DMS153 (cell line): ENCODE results near the gene FCER2.

Experiments
- DNase-seq: peaks from one replicate; lab custom pipeline; 2025; lab: John Stamatoyannopoulos, UW

The FCER2 gene

GRCh38 chr19:7733376-7733775 lies 31.4 kb upstream of the FCER2 start:
- DNase-seq, result no peak

- no peak for DNase-seq
Observed at GRCh38 chr19:7732045-7732444, 30.1 kb upstream of the FCER2 start, which contains the start of gene CLEC4G. Gene CLEC4G (minus strand): TSS chr19:7732110. CDS start chr19:7732102, 8 bp downstream.

DNA sequence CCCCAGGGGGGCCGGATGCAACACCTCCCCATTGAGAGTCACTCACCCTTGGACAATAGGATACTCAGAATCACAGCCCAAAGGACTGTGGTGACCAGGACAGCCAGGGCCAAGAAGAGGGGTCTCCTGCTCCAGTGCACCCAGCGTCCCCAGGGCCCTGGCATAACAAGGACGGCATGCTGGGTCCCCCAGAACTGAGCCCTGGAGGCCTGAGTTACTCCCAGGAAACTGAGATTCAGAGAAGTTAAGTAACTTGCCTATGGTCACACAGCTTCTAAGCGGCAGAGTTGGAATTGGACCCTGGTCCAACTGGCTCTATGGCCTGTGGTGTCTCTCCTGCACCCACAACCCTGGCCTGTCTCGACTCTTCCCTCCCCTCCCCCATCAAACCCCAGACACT lies 29.7 kb upstream of the FCER2 start:
- no peak for DNase-seq

DNA sequence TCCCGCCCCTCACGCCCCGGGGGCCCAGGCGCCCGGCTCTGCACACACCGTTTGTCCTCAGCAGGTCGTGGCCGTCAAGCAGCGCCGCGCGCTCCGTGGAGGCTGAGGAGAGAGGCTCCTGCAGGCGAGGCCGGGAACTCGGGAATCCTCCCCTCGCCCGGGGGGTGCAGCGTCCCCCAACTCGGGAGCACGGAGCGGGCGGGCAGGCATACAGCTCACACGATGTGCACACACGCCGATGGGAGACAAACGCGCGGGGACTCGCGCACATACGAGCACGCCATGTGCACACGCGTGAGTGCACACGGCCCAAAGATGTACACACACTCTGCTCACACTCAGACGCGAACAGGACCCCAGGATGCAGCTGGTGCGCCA lies 29.3 kb upstream of the FCER2 start:
- no peak for DNase-seq

- DNase-seq, result no peak
Observed at GRCh38 chr19:7730286-7731217, 28.6 kb upstream of the FCER2 start.

- DNase-seq, result no peak
Observed at GRCh38 chr19:7729831-7730285, 27.9 kb upstream of the FCER2 start.

GRCh38 chr19:7729211-7729610 lies 27.3 kb upstream of the FCER2 start:
- no peak for DNase-seq

- DNase-seq, result no peak
Observed at GRCh38 chr19:7725791-7726190, 23.9 kb upstream of the FCER2 start.

DNA sequence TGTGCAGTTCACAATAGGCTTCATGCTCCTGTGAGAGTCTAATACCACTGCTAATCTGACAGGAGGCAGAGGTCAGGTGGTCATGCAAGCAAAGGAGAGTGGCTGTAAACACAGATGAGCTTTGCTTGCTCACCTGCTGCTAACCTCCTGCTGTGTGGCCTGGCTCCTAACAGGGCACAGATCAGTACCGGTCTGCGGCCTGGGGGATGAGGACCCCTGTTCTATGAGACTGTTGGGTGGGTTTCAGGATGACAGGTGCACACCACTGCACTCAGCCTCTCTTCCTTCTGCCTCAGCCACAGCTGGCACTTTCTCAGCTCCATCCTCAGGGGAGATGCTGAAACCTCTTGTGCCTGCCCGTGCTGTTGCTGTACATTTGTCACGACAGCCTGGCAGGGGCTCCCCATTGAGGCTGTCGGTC lies 20.3 kb upstream of the FCER2 start:
- DNase-seq, result peak; percentile 2

GRCh38 chr19:7720351-7720750 lies 18.4 kb upstream of the FCER2 start:
- no peak for DNase-seq

DNA sequence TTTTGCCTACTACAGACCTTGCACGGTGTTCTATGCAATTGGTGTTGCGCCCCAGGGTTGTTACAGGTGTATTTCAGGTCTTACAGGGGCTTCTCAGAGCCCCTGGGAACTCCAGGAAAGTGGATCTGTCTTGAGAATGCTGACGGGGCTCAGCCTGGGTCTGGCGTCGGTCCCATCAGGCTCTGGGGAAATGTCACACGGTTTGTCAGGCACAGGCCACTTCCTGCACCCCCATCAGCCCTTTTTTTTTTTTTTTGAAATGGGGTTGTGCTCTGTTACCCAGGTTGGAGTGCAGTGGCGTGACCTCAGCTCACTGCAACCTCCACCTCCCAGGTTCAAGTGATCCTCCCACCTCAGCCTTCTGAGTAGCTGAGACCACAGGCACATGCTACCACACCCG lies 16.7 kb upstream of the FCER2 start:
- no peak for DNase-seq

DNA sequence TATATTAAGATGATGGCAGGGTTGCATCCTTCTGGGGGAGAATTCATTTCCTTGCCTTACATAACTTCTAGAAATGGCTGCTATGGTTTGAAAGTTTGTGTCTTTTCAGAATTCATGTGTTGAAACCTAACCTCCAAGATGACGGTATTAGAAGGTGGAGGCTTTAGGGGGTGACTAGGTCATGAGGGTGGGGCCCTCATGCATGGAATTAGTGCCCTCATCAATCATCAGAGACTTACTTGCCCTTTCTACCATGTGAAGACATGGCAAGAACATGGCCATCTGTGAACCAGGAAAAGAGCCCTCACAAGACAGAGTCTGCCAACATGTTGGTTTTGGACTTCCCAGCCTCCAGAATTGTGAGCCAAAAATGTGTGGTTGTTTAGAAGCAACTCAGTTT lies 14.8 kb upstream of the FCER2 start:
- no peak for DNase-seq

- DNase-seq, result no peak
Observed at GRCh38 chr19:7715671-7716070, 13.7 kb upstream of the FCER2 start.

GRCh38 chr19:7710616-7711015 lies 8.7 kb upstream of the FCER2 start:
- DNase-seq, result no peak

- DNase-seq, result no peak
Observed at GRCh38 chr19:7709932-7710460, 8.1 kb upstream of the FCER2 start.

DNA sequence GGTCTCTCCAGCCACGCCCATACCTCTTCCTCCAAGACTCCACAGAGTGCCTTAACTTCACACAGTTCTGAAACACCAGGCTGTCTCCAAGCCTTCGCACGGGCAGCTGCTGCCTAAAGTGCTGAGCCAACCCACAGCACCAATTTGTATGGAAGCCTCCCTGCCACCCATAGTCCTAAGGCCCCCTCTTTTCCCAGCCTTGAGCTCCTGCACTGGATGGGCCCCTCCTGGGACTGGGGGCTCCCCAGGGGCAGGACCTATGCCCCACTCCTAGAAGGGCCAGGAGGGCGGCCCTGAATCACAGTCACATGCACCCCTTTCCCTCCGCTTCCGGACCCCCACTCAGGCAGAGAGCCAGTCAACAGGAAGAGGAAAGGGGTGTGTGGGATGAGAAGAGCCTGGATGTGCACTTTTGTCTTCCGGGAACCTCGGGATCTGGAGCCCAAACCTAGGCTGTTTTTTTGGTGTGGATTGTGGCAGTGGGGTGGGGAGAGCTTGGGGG lies 5.1 kb upstream of the FCER2 start:
- no peak for DNase-seq

GRCh38 chr19:7706188-7706954 lies 4.4 kb upstream of the FCER2 start:
- no peak for DNase-seq

GRCh38 chr19:7705387-7706187 lies 3.7 kb upstream of the FCER2 start:
- DNase-seq, result no peak

DNA sequence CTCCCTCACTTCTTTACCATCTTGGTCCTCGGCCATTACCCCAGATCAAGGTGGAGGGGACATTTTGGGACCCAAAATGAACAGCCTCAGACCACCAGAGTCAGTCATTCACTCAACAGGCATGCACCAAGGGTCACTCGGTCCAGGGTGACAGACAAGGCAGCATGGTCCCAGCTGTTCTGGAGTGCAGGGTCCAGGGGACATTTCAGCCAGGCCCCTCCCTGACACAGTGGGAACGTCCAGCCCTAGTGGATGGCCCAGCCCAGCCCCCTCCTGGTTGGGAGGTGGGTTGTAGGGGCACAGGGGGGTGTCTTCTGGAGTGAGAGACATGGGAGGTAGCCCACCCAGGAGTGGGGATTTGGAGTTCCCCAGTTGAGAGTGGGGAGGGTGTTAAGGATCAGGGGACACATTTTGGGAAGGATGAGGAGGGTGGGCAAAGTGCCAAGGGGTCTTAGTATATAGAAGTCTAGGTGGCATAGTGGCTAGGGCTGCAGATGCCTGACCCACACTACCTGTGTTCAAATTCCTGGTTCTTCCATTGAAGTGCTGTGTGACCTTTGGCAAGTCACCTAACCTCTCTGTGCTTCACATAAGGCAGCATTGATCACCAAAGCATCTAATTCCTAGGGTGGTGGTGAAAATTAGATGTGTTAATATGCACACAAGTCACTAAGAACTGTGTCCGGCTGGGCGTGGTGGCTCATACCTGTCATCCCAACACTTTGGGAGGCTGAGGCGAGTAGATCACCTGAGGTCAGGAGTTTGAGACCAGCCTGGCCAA lies 2.5 kb upstream of the FCER2 start:
- DNase-seq, result no peak

DNA sequence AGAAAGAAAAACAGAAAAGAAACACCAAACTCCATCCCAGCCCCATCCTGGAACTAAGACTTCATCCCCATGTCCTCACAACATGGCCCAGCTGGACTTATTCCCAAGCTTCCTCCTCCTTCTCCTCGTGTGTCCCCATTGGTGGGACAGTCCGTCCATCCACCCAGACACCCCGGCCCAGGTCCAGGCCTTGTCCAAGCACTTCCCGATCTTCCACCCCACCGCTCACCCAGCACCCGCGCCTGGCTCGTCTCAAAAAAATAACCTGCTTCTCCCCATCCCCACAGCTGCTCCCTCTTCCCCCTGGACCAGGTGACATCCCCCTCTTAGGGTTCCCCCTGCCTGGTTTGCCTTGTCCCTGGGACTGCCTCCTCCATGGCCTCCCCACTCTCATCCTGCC lies 1.4 kb upstream of the FCER2 start:
- DNase-seq, result no peak
